ENCODE measurements around the gene CDAN1. TPM values are rescaled to one million over a fixed set of nuclear protein-coding genes. Genes with fewer than 3 reads are reported as not detected.

Gene CDAN1
- total and polyA plus RNA-seq, 7 donors, result 3.7 to 7.9 (median 5.2) TPM

DNA sequence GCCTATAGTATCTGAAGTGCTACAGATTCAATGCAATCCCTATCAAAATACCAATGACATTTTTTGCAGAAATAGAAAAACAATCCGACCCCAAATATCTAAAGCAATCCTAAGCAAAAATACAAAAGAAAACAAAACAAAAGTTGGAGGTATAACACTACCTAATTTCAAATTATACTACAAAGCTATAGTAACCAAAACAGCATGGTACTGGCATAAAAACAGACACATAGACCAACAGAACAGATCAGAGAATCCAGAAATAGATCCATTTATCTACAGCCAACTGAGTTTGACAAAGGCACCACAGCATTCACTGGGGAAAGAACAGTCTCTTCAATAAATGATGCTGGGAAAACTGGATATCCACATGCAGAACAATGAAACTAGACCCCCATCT, 23.8 kb upstream of the CDAN1 start:
- Histone ChIP-seq H3K4me3 (no peak overlapping the region), H3K9me3 (peaks cover 21% of the 10 kb centered on the region), H3K36me3 (ENCODE audit: insufficient read depth in 1 of 2, low read depth in 1 of 2) (no peaks in the 10 kb centered on the region), H3K27ac (no peak overlapping the region), H3K27me3 (ENCODE audit: insufficient read depth in 3 of 3, low read length in 2 of 3) (no peaks in the 10 kb centered on the region), H3K4me1 (peaks cover 4% of the 10 kb centered on the region)
- TF ChIP-seq CTCF (IDR thresholded peaks at IDR 0.05), result no peak
- intact Hi-C loops (cut with DNase I), result no loop called here
- no peak for DNase-seq
- 95 to 100% (median 96%) methylated on average over 1 of the region's 1 CpG for WGBS, 3 donors
- ATAC-seq, result no peak

DNA sequence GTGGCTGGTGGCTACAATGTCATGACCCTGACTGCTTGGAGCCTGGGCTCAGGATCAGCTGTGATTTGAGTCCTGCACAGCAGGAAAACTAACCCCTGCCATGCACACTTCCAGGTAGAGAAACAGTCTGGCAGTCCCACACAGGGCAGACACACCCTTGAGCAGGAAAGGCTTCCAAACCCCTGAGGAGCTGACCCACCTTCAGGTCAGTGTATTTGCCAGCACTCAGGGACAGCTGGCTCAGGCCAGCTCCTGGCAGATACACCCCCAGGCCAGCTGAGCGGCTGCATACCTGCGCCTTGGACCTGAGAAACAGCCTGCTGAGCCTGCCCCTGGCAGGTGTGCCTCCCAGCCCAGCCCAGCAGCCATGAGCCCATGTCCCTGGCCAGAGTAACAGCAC, 22.2 kb upstream of the CDAN1 start:
- intact Hi-C loops (cut with DNase I), result no loop called here
- peaks cover 21% of the 10 kb centered on the region for H3K9me3 ChIP-seq
- H3K36me3 ChIP-seq (ENCODE audit: insufficient read depth in 1 of 2, low read depth in 1 of 2), result no peaks in the 10 kb centered on the region
- H3K27me3 ChIP-seq (ENCODE audit: insufficient read depth in 3 of 3, low read length in 2 of 3), result no peaks in the 10 kb centered on the region
- ATAC-seq (peak; percentile 32 to 76 (median 62)), DNase-seq (no peak)
- TF ChIP-seq CTCF (IDR thresholded peaks at IDR 0.05), result no peak
- peaks cover 4% of the 10 kb centered on the region for H3K4me1 ChIP-seq
- 42 to 53% (median 44%) methylated on average over 2 of the region's 2 CpGs for WGBS, 3 donors
- no peak overlapping the region for H3K4me3 ChIP-seq
- no peak overlapping the region for H3K27ac ChIP-seq

DNA sequence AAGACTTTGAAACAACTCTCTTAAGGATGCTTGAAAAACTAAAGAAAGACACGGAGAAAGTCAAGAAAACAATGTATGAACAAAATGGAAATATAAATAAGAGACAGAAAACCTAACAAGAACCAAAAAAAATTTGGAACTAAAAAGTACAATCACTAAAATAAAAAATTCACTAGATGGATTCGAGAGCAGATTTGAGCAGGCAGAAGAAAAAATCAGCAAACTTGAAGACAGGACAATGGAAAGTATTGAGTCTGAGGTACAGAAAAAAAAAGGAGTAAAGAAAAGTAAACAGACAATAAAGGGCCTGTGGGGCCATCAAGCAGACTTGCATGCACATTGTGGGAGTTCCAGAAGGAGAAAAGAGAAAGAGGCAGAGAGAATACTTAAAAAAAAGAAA, 13.4 kb upstream of the CDAN1 start:
- Histone ChIP-seq H3K27me3 (ENCODE audit: insufficient read depth in 3 of 3, low read length in 2 of 3) (no peaks in the 10 kb centered on the region), H3K9me3 (peaks cover 6% of the 10 kb centered on the region), H3K27ac (no peak overlapping the region), H3K4me3 (no peak overlapping the region), H3K4me1 (no peaks in the 10 kb centered on the region), H3K36me3 (ENCODE audit: insufficient read depth in 1 of 2, low read depth in 1 of 2) (peaks cover 3 to 30% of the 10 kb centered on the region in 2 donors)
- intact Hi-C loops (cut with DNase I), result no loop called here
- TF ChIP-seq CTCF (IDR thresholded peaks at IDR 0.05), result no peak
- ATAC-seq, result no peak
- no peak for DNase-seq
- WGBS, 3 donors, result 95 to 97% (median 96%) methylated on average over 2 of the region's 2 CpGs

GRCh38 chr15:42749266-42749665, 12.3 kb upstream of the CDAN1 start:
- Histone ChIP-seq H3K4me3 (no peak overlapping the region), H3K9me3 (peaks cover 6% of the 10 kb centered on the region), H3K36me3 (ENCODE audit: insufficient read depth in 1 of 2, low read depth in 1 of 2) (peaks cover 3 to 40% of the 10 kb centered on the region in 2 donors), H3K4me1 (no peaks in the 10 kb centered on the region), H3K27ac (no peak overlapping the region), H3K27me3 (ENCODE audit: insufficient read depth in 3 of 3, low read length in 2 of 3) (no peaks in the 10 kb centered on the region)
- 39 to 58% (median 57%) methylated on average over 1 of the region's 1 CpG for WGBS, 3 donors
- ATAC-seq, result peak; percentile 64 to 83 (median 68)
- no peak for TF ChIP-seq CTCF (IDR thresholded peaks at IDR 0.05)
- no peak for DNase-seq
- intact Hi-C loops (cut with DNase I), result no loop called here

DNA sequence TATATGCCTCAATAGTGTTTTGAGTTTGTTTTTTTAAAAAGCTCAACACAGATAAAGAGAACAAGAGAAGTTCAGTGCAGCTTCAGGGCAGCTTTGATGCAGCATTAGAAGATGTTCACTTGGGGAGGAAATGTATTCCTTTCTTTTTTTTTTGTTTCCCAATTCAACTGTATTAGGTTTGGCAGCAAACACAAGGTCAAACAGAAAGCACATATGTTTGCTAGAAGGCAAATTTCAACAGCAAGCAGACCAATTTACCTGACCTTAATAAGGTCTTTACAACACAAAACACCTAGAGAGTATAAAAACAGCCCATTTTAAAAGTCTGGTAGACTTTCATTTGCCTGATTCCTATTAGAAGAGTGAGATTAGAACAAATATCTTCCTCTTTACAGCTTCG, 7.3 kb upstream of the CDAN1 start:
- WGBS, 3 donors, result 96 to 100% (median 100%) methylated on average over 1 of the region's 1 CpG
- TF ChIP-seq CTCF (IDR thresholded peaks at IDR 0.05), result no peak
- no peak overlapping the region for H3K4me3 ChIP-seq

More for the DNA sequence above, 7.3 kb upstream of the CDAN1 start:
- no peaks in the 10 kb centered on the region for H3K4me1 ChIP-seq
- no peaks in the 10 kb centered on the region for H3K27me3 ChIP-seq (ENCODE audit: insufficient read depth in 3 of 3, low read length in 2 of 3)
- DNase-seq, result no peak
- no peak for ATAC-seq
- intact Hi-C loops (cut with DNase I), result no loop called here
- H3K36me3 ChIP-seq (ENCODE audit: insufficient read depth in 1 of 2, low read depth in 1 of 2), result peaks cover 0 to 25% of the 10 kb centered on the region in 2 donors
- no peak overlapping the region for H3K27ac ChIP-seq
- H3K9me3 ChIP-seq, result no peaks in the 10 kb centered on the region
